ENCODE measurements around the gene CS.
"Not testable (repeated sequence)": the region's sequence is repeated elsewhere in the genome, so short reads cannot be mapped to it uniquely, and the experiment has no call there.

The CS gene

DNA sequence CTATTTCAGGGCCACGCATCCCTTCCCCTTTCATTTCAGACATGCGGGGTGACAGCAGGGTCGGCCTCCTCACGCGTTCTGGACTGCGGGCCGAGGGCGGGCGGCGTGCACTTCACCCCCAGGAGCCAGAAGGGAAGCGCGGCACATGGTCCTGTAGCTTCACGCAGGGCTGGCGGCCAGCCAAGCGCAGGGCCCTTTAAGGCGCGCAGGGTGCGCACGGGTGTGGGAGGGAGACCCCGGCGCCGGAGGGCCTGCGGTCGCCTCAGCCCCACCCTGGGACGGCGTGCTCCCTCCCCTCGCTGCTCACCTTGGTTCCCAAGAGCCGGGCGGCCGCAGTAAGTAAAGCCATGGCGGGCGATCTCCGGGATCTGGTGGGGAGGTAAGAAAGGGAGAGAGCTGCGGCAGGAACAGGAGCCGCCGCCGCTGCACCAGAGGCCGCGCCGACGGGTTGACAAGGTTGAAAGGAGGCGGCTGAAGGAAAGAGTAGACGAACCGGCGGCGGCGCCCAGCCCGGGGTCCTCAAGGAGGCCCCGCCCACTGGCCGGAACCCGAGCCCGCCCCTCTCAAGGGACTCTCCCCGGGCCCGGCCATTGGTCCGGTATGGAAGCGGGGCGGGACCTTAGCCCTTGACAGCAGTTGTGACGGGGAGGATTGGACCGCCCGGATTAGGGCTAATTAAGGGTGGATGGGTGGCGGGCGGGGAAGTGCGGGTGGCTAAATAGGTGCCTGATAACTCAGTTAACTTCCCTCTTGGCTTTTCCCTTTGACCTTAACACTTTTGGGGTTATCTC lies at the start of gene CS:
Gene CS, minus strand, starts transcription at position 478 of the 791 bp plus-strand sequence. Its CDS starts 129 bp downstream, at position 349.
- peaks cover 12% of the 10 kb centered on the region for H3K4me1 ChIP-seq (ENCODE audit: control insufficient read depth, insufficient read depth, low read length)
- H3K27me3 ChIP-seq (ENCODE audit: control insufficient read depth, insufficient read depth, low read length), result no peaks in the 10 kb centered on the region
- no peaks in the 10 kb centered on the region for H3K9me3 ChIP-seq (ENCODE audit: control insufficient read depth, insufficient read depth, low read length)
- H3K4me3 ChIP-seq (ENCODE audit: low read depth, low read length), result peak within 1 kb of the TSS; percentile 98
- peaks cover 40% of the 10 kb centered on the region for H3K36me3 ChIP-seq (ENCODE audit: control insufficient read depth, insufficient read depth, low read length)
- peak within 1 kb of the TSS; percentile 91 for H3K9ac ChIP-seq (ENCODE audit: low read depth, low read length)
- H3K27ac ChIP-seq (ENCODE audit: low read depth, low read length), result peak within 1 kb of the TSS; percentile 88

DNA sequence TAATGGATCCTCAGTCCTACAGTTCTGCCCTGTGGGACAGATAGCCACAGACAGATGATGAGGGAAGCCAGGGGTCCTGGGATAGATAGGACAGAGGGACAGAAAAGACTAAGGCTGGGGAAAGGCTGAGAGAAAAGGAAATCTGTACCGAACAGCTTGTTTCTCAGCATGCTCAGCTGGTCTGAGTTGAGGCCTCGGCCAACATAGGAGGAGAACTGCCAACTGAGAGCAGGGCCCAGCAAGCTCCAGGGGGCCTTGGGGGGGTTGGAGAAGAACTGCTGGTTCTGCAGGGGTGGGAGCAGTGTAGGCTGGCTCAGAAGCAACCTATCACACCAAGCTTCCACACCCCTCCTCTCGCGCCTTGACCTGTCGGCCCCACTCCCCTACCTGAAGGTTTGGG lies 48.6 kb upstream of the CS start:
- Histone ChIP-seq H3K36me3 (ENCODE audit: control insufficient read depth, insufficient read depth, low read length) (peaks cover 74% of the 10 kb centered on the region), H3K9ac (ENCODE audit: low read depth, low read length) (no peak overlapping the region), H3K27me3 (ENCODE audit: control insufficient read depth, insufficient read depth, low read length) (no peaks in the 10 kb centered on the region), H3K9me3 (ENCODE audit: control insufficient read depth, insufficient read depth, low read length) (no peaks in the 10 kb centered on the region), H3K27ac (ENCODE audit: low read depth, low read length) (no peak overlapping the region), H3K4me3 (ENCODE audit: low read depth, low read length) (no peak overlapping the region), H3K4me1 (ENCODE audit: control insufficient read depth, insufficient read depth, low read length) (no peaks in the 10 kb centered on the region)

DNA sequence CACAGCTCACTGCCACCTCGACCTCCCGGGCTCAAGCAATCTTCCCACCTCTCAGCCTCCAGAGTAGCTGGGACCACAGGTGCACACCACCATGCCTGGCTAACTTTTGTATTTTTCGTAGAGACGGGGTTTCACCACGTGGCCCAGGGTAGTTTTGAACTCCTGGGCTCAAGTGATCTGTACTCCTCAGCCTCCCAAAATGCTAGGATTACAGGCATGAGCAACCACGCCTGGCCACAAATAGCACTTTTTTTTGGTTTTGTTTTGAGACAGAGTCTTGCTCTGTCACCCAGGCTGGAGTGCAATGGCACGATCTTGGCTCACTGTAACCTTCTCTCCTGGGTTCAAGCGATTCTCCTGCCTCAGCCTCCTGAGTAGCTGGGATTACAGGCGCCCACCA lies 47.1 kb upstream of the CS start:
- not testable (repeated sequence) for H3K9ac ChIP-seq (ENCODE audit: low read depth, low read length)
- H3K36me3 ChIP-seq (ENCODE audit: control insufficient read depth, insufficient read depth, low read length), result peaks cover 77% of the 10 kb centered on the region

DNA sequence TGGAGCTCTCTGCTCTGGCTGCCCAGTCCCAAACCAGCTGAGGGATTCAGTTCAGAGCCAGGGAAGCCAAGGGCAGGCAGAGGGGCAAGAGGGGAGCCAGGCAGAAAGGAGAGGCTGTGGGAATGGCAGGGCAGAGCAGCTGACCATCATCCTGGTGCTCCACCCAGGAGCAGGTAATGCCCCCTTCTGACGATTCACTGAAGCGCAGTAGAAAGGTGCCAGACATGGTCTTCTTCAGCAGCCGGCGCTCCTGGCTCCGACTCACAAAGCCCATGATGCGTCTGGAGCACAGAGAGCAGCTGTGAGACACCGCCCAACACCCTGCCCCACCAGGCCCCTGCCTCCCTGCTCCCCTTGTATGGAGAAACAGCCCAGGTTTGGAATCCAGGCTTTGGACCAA lies 46.5 kb upstream of the CS start:
- H3K27me3 ChIP-seq (ENCODE audit: control insufficient read depth, insufficient read depth, low read length), result no peaks in the 10 kb centered on the region
- H3K4me3 ChIP-seq (ENCODE audit: low read depth, low read length), result no peak overlapping the region
- peaks cover 77% of the 10 kb centered on the region for H3K36me3 ChIP-seq (ENCODE audit: control insufficient read depth, insufficient read depth, low read length)
- no peak overlapping the region for H3K9ac ChIP-seq (ENCODE audit: low read depth, low read length)
- H3K27ac ChIP-seq (ENCODE audit: low read depth, low read length), result no peak overlapping the region
- H3K9me3 ChIP-seq (ENCODE audit: control insufficient read depth, insufficient read depth, low read length), result no peaks in the 10 kb centered on the region
- no peaks in the 10 kb centered on the region for H3K4me1 ChIP-seq (ENCODE audit: control insufficient read depth, insufficient read depth, low read length)

More for the DNA sequence above, 47.1 kb upstream of the CS start:
- not testable (repeated sequence) for H3K27me3 ChIP-seq (ENCODE audit: control insufficient read depth, insufficient read depth, low read length); H3K9me3 ChIP-seq (ENCODE audit: control insufficient read depth, insufficient read depth, low read length); H3K27ac ChIP-seq (ENCODE audit: low read depth, low read length); H3K4me3 ChIP-seq (ENCODE audit: low read depth, low read length); H3K4me1 ChIP-seq (ENCODE audit: control insufficient read depth, insufficient read depth, low read length)

DNA sequence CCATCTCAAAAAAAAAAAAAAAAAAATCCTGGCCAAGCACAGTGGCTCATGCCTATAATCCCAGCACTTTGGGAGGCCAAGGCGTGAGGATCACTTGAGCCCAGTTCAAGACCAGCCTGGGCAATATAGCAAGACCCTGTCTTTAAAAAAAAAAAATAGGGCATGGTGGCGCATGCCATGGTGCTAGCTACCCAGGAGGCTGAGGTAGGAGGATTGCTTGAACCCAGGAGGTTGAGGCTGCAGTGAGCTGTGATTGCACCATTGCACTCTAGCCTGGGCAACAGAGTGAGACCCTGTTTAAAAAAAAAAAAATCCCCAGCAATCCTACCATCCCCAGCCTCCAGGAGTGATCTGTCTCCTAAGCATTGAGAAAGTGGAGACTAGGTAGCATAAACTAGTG lies 42.2 kb upstream of the CS start:
- not testable (repeated sequence) for H3K27me3 ChIP-seq (ENCODE audit: control insufficient read depth, insufficient read depth, low read length); H3K4me3 ChIP-seq (ENCODE audit: low read depth, low read length); H3K9ac ChIP-seq (ENCODE audit: low read depth, low read length); H3K9me3 ChIP-seq (ENCODE audit: control insufficient read depth, insufficient read depth, low read length); H3K27ac ChIP-seq (ENCODE audit: low read depth, low read length)
- Histone ChIP-seq H3K36me3 (ENCODE audit: control insufficient read depth, insufficient read depth, low read length) (peaks cover 41% of the 10 kb centered on the region), H3K4me1 (ENCODE audit: control insufficient read depth, insufficient read depth, low read length) (peaks cover 20% of the 10 kb centered on the region)

DNA sequence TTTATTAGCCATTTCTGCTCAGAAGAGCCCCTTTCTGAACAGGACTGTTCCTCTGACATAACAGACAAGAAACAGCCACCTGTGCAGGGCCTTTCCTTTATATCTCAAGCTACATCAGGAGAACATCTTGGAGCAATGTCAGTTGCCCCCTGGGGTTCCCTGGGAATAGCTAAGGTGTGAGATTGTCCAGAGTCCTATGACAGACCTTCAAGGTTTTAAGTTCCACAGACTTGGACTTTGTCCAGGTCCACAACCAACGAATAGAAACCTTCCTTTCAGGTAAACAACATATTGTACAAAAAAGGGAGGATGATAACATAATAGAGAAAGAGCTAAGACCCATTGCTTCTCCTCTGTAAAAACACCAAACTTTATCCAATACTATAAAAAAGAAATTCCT lies 41.5 kb upstream of the CS start:
- no peaks in the 10 kb centered on the region for H3K9me3 ChIP-seq (ENCODE audit: control insufficient read depth, insufficient read depth, low read length)
- peaks cover 35% of the 10 kb centered on the region for H3K36me3 ChIP-seq (ENCODE audit: control insufficient read depth, insufficient read depth, low read length)
- H3K9ac ChIP-seq (ENCODE audit: low read depth, low read length), result no peak overlapping the region
- H3K27ac ChIP-seq (ENCODE audit: low read depth, low read length), result no peak overlapping the region
- no peak overlapping the region for H3K4me3 ChIP-seq (ENCODE audit: low read depth, low read length)
- H3K27me3 ChIP-seq (ENCODE audit: control insufficient read depth, insufficient read depth, low read length), result no peaks in the 10 kb centered on the region; the same call in 1 of the 2 replicates
- H3K4me1 ChIP-seq (ENCODE audit: control insufficient read depth, insufficient read depth, low read length), result peaks cover 23% of the 10 kb centered on the region

DNA sequence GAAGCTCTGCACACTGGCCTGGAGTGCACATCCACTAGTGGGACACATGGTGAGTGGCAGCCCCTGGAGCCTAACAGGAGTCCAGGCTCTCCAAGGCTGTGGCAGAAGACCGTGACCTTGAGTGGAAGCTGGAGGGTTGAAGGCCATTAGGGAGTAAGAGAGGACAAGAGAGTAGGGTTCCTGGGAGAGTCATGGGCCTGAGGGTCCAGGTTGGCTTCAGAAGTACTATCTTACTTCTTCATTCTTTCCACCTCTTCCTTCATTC lies 39.0 kb upstream of the CS start:
- peak overlapping the region; percentile 9; the same call in 1 of the 2 replicates for H3K9ac ChIP-seq (ENCODE audit: low read depth, low read length)
- no peaks in the 10 kb centered on the region; the same call in 1 of the 2 replicates for H3K27me3 ChIP-seq (ENCODE audit: control insufficient read depth, insufficient read depth, low read length)
- H3K36me3 ChIP-seq (ENCODE audit: control insufficient read depth, insufficient read depth, low read length), result peaks cover 21% of the 10 kb centered on the region
- H3K4me3 ChIP-seq (ENCODE audit: low read depth, low read length), result peak overlapping the region; percentile 23
- H3K27ac ChIP-seq (ENCODE audit: low read depth, low read length), result peak overlapping the region; percentile 85
- H3K9me3 ChIP-seq (ENCODE audit: control insufficient read depth, insufficient read depth, low read length), result no peaks in the 10 kb centered on the region
- H3K4me1 ChIP-seq (ENCODE audit: control insufficient read depth, insufficient read depth, low read length), result peaks cover 26% of the 10 kb centered on the region

DNA sequence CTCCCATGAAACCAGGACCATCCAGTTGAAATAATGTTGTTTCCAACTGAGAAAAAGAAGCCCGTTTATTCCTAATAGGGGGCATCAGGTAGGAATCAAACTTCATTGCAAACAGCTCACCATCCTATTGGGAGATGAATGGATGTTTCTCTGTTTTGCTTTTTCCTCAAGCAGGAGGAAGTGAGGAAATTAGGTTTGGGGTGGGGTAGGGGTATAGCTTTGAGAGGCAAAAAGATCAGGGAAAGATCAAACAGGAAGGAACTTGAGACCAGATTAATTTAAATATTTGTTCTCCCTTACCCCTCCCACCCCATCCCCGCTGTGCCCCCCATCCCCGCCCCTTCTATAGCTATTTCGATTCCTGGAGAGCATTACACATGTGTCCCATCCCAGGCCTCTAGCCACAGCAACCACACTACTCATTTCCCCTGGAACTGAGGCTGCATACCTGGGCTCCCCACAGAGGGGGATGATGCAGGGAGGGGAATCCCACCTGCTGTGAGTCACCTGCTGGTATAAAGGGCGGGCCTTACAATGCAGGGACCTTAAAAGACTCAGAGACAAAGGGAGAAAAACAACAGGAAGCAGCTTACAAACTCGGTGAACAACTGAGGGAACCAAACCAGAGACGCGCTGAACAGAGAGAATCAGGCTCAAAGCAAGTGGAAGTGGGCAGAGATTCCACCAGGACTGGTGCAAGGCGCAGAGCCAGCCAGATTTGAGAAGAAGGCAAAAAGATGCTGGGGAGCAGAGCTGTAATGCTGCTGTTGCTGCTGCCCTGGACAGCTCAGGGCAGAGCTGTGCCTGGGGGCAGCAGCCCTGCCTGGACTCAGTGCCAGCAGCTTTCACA lies 38.4 kb upstream of the CS start, which contains the start of gene IL23A:
Gene IL23A, plus strand, starts transcription at position 577 of the 850 bp plus-strand sequence. Its CDS starts 161 bp downstream, at position 738.
- Histone ChIP-seq H3K4me1 (ENCODE audit: control insufficient read depth, insufficient read depth, low read length) (peaks cover 26% of the 10 kb centered on the region), H3K36me3 (ENCODE audit: control insufficient read depth, insufficient read depth, low read length) (peaks cover 15% of the 10 kb centered on the region), H3K27ac (ENCODE audit: low read depth, low read length) (peak within 1 kb of the TSS; percentile 85), H3K27me3 (ENCODE audit: control insufficient read depth, insufficient read depth, low read length) (no peaks in the 10 kb centered on the region; the same call in 1 of the 2 replicates), H3K9me3 (ENCODE audit: control insufficient read depth, insufficient read depth, low read length) (no peaks in the 10 kb centered on the region), H3K9ac (ENCODE audit: low read depth, low read length) (peak within 1 kb of the TSS; percentile 9; the same call in 1 of the 2 replicates), H3K4me3 (ENCODE audit: low read depth, low read length) (peak within 1 kb of the TSS; percentile 23)

DNA sequence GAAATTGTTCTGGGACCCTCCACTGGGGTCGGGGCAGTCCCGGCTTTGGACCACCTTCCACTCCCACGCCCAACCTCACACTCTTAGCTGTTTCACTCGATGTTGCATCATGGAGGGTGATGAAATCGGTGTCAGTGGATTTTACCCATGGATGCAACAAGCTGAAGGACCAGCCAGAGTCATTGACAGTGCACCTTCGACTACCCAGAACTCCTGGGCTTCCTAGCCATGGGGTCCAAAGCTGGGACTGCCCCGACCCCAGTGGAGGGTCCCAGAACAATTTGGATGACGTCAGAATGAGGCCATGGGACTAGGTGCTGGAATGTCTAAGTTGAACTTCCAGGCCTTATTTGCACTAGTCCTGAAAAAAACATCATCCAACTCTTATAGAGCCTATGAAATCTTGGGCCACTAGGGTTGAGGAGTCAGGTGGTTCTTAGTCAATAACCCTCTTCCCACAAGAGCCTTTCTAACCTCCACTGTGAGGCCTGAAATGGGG lies 37.7 kb upstream of the CS start:
- H3K4me3 ChIP-seq (ENCODE audit: low read depth, low read length), result peak overlapping the region; percentile 22
- H3K36me3 ChIP-seq (ENCODE audit: control insufficient read depth, insufficient read depth, low read length), result peaks cover 8% of the 10 kb centered on the region; the same call in 1 of the 2 replicates
- peaks cover 32% of the 10 kb centered on the region for H3K4me1 ChIP-seq (ENCODE audit: control insufficient read depth, insufficient read depth, low read length)
- peak overlapping the region; percentile 69 for H3K27ac ChIP-seq (ENCODE audit: low read depth, low read length)
- no peaks in the 10 kb centered on the region for H3K9me3 ChIP-seq (ENCODE audit: control insufficient read depth, insufficient read depth, low read length)
- H3K9ac ChIP-seq (ENCODE audit: low read depth, low read length), result no peak overlapping the region
- H3K27me3 ChIP-seq (ENCODE audit: control insufficient read depth, insufficient read depth, low read length), result no peaks in the 10 kb centered on the region; the same call in 1 of the 2 replicates

DNA sequence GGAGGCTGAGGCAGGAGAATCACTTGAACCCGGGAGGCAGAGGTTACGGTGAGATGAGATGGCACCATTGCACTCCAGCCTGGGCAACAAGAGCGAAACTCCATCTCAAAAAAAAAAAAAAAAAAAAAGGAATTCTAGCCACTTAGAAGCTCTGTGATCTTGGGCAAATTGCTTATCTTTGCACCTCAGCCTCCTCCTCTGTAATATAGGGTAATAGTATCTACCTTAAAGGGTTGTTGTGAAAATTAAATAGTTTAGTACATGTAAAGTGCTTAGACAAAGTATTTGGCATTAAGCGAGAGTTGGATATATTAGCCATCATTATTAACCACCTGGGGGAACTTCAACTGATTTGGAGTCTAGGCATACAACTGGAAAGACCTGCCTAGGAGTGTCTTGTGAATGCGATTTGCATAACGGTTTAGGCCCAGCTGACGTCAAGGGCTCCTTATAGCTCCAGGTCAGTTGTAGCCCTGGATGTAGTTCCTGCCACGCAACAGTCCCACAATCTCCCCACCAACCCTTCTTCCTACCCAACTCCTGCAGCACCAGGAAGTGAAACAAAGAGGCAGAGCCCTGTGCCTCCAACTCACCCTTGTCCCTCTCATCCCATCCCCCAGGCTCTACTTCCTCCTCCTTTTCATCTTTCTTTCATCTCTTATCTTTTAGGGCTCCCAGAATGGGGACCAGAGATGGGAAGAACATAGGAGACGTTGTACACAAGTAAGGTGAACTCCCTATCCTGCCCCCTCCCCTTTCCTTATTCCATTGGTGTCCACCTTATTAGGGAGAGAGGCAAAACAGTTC lies 36.4 kb upstream of the CS start:
- Histone ChIP-seq H3K36me3 (ENCODE audit: control insufficient read depth, insufficient read depth, low read length) (peaks cover under 1% of the 10 kb centered on the region; the same call in 1 of the 2 replicates), H3K27me3 (ENCODE audit: control insufficient read depth, insufficient read depth, low read length) (no peaks in the 10 kb centered on the region; the same call in 1 of the 2 replicates), H3K27ac (ENCODE audit: low read depth, low read length) (no peak overlapping the region), H3K4me3 (ENCODE audit: low read depth, low read length) (no peak overlapping the region), H3K9ac (ENCODE audit: low read depth, low read length) (no peak overlapping the region), H3K9me3 (ENCODE audit: control insufficient read depth, insufficient read depth, low read length) (no peaks in the 10 kb centered on the region), H3K4me1 (ENCODE audit: control insufficient read depth, insufficient read depth, low read length) (peaks cover 33% of the 10 kb centered on the region)
